Gastroesophageal sphincter (tissue), 3 donors: ENCODE measurements around the gene PDE10A.

Experiments used
- CTCF ChIP-seq, 4 experiments: fragments of 200-600 bp in 2 of 4; fragments of 450-650 bp in 2 of 4; sonication (generic) in 1 of 4; IDR thresholded peaks; one replicate each; pipeline ENCODE4 v1.5.1; 2017 to 2019; ENCODE audit warnings: antibody characterized with exemption in 4 of 4, mild to moderate bottlenecking in 2 of 4, moderate library complexity in 2 of 4
- POLR2A ChIP-seq, 2 donors: fragments of 450-650 bp; IDR thresholded peaks; one replicate each; pipeline ENCODE4 v1.6.1; 2017; ENCODE audit warnings: antibody characterized with exemption in 2 of 2, mild to moderate bottlenecking in 2 of 2, moderate library complexity in 1 of 2

DNA sequence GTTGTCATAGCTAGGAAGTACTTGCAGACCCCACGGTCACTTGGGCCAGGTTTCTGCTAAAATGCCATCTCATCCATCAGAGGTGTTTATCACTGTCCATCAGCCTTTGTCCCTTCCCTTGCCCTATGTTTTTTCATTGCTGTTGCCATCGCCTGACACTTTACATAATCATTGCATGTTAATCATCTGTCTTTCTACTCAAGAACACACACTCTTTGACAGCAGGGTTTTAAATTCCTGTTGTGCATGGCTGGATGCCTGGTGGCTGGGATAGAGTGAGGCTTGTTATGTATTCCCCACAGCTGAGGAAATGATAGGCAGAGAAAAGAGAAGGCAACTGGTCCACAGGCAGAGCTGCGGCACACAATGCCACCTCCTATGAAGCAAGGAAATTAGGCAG, 341.9 kb downstream of the PDE10A start:
- TF ChIP-seq CTCF (IDR thresholded peaks at IDR 0.05) = no peak
- no peak for TF ChIP-seq POLR2A (IDR thresholded peaks at IDR 0.05)
